SIG-M5 treated with dmso at 0.1 percent for 504 hours (cell line): ENCODE data around the gene SLC25A44.
"Not testable (repeated sequence)": the region's sequence is repeated elsewhere in the genome, so short reads cannot be mapped to it uniquely, and the experiment has no call there.

Experiments
- DNase-seq: peaks from one replicate; lab custom pipeline; 2025; ENCODE audit not compliant: unreplicated experiment; lab: John Stamatoyannopoulos, UW

The SLC25A44 gene

GRCh38 chr1:156162430-156163037, 31.4 kb upstream of the SLC25A44 start:
- DNase-seq: no peak

- DNase-seq: no peak
Observed at GRCh38 chr1:156163712-156164111, 30.2 kb upstream of the SLC25A44 start.

GRCh38 chr1:156164125-156164831, 29.6 kb upstream of the SLC25A44 start:
- no peak for DNase-seq

- no peak for DNase-seq
Observed at GRCh38 chr1:156165083-156165482, 28.8 kb upstream of the SLC25A44 start.

- no peak for DNase-seq
Observed at GRCh38 chr1:156167536-156167935, 26.4 kb upstream of the SLC25A44 start.

GRCh38 chr1:156172696-156173470, 21.0 kb upstream of the SLC25A44 start:
- no peak for DNase-seq

- DNase-seq: no peak
Observed at GRCh38 chr1:156176610-156177210, 17.2 kb upstream of the SLC25A44 start.

GRCh38 chr1:156177919-156178654, 15.8 kb upstream of the SLC25A44 start:
- DNase-seq: no peak

- DNase-seq: no peak
Observed at GRCh38 chr1:156180471-156180870, 13.4 kb upstream of the SLC25A44 start.

GRCh38 chr1:156181391-156181924, 12.4 kb upstream of the SLC25A44 start:
- not testable (repeated sequence) for DNase-seq

GRCh38 chr1:156182010-156182779, 11.7 kb upstream of the SLC25A44 start:
- DNase-seq: not testable (repeated sequence)

- not testable (repeated sequence) for DNase-seq
Observed at GRCh38 chr1:156186347-156187177, 7.3 kb upstream of the SLC25A44 start.

- DNase-seq: not testable (repeated sequence)
Observed at GRCh38 chr1:156190265-156190664, 3.6 kb upstream of the SLC25A44 start.

- DNase-seq: no peak
Observed at GRCh38 chr1:156191292-156191964, 2.5 kb upstream of the SLC25A44 start.

GRCh38 chr1:156193208-156193487, 756 bp upstream of the SLC25A44 start:
- no peak for DNase-seq

- DNase-seq: no peak
Observed at GRCh38 chr1:156194300-156194652, 372 bp downstream of the SLC25A44 start.

GRCh38 chr1:156195853-156196252, 1.9 kb downstream of the SLC25A44 start:
- DNase-seq: no peak

GRCh38 chr1:156196445-156196844, 2.5 kb downstream of the SLC25A44 start:
- DNase-seq: no peak
